Suprapubic skin (tissue), 4 donors: ENCODE measurements around the gene PIGZ.

ENCODE experiments used
- POLR2A ChIP-seq, 2 donors: fragments of 450-650 bp; IDR thresholded peaks; one replicate each; pipeline ENCODE4 v1.6.1; 2017; ENCODE audit warnings: antibody characterized with exemption in 2 of 2, mild to moderate bottlenecking in 2 of 2, moderate library complexity in 2 of 2
- POLR2AphosphoS5 ChIP-seq, 3 donors: sonication (generic); formaldehyde crosslinking; IDR thresholded peaks; one replicate each; pipeline ENCODE4 v1.6.1; 2017; ENCODE audit warnings: antibody characterized with exemption in 3 of 3
- TF ChIP-seq, protein P1 (sequence below), 2 donors: fragments of 200-600 bp in 1 of 2; fragments of 450-650 bp in 1 of 2; sonication (generic) in 1 of 2; IDR thresholded peaks; one replicate each; pipeline ENCODE4 v1.5.1; 2016 to 2019; ENCODE audit warnings: antibody characterized with exemption in 2 of 2, mild to moderate bottlenecking in 1 of 2, moderate library complexity in 1 of 2

DNA sequence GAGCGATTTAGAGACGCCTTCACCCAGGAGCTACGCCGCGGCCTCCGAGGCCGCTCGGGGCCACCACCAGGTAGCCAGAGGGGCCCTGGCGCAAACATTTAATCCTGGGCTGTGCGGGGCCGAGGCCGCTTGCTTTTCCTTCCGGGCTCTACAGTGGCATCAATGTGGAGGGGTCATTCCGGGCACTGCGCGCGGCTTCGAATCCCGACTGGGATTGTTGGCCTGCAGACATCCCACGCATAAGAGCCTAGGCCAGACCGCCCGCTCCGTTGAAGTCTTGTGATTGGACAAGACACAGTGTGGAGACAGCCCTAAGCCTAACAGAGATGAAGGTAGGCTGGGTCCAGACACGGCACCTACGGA is 25.7 kb downstream of the PIGZ start:
- TF ChIP-seq, protein P1, sequence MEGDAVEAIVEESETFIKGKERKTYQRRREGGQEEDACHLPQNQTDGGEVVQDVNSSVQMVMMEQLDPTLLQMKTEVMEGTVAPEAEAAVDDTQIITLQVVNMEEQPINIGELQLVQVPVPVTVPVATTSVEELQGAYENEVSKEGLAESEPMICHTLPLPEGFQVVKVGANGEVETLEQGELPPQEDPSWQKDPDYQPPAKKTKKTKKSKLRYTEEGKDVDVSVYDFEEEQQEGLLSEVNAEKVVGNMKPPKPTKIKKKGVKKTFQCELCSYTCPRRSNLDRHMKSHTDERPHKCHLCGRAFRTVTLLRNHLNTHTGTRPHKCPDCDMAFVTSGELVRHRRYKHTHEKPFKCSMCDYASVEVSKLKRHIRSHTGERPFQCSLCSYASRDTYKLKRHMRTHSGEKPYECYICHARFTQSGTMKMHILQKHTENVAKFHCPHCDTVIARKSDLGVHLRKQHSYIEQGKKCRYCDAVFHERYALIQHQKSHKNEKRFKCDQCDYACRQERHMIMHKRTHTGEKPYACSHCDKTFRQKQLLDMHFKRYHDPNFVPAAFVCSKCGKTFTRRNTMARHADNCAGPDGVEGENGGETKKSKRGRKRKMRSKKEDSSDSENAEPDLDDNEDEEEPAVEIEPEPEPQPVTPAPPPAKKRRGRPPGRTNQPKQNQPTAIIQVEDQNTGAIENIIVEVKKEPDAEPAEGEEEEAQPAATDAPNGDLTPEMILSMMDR (IDR thresholded peaks at IDR 0.05) = no peak
- no peak for TF ChIP-seq POLR2A (IDR thresholded peaks at IDR 0.05)
- no peak for TF ChIP-seq POLR2AphosphoS5 (IDR thresholded peaks at IDR 0.05)
